HG03135 (cell line): ENCODE measurements around the gene CLEC4F.

Experiments used
- ATAC-seq: cut with Tn5 transposase; IDR thresholded peaks from one replicate; pipeline ENCODE4 v1.9.1; 2021; ENCODE audit warnings: mild to moderate bottlenecking, moderate library complexity; ENCODE audit not compliant: unreplicated experiment

CLEC4F gene

GRCh38 chr2:70789304-70790135 lies 30.9 kb downstream of the CLEC4F start:
- ATAC-seq, result no peak

- ATAC-seq, result no peak
Observed at GRCh38 chr2:70785137-70785911, 35.1 kb downstream of the CLEC4F start.

GRCh38 chr2:70784320-70784719 lies 36.1 kb downstream of the CLEC4F start:
- ATAC-seq, result no peak

- no peak for ATAC-seq
Observed at GRCh38 chr2:70779911-70780545, 40.4 kb downstream of the CLEC4F start.

GRCh38 chr2:70779491-70779890 lies 40.9 kb downstream of the CLEC4F start:
- ATAC-seq, result no peak

- no peak for ATAC-seq
Observed at GRCh38 chr2:70778676-70779075, 41.7 kb downstream of the CLEC4F start.

- no peak for ATAC-seq
Observed at GRCh38 chr2:70777450-70777849, 42.9 kb downstream of the CLEC4F start.

- no peak for ATAC-seq
Observed at GRCh38 chr2:70776266-70776665, 44.1 kb downstream of the CLEC4F start.

- no peak for ATAC-seq
Observed at GRCh38 chr2:70775141-70775540, 45.3 kb downstream of the CLEC4F start.

- ATAC-seq, result no peak
Observed at GRCh38 chr2:70772486-70773155, 47.8 kb downstream of the CLEC4F start.

- no peak for ATAC-seq
Observed at GRCh38 chr2:70771446-70771845, 49.0 kb downstream of the CLEC4F start.

- ATAC-seq, result no peak
Observed at GRCh38 chr2:70769450-70769849, 50.9 kb downstream of the CLEC4F start.

- ATAC-seq, result no peak
Observed at GRCh38 chr2:70768590-70769085, 51.8 kb downstream of the CLEC4F start.

GRCh38 chr2:70767699-70768589 lies 52.5 kb downstream of the CLEC4F start, which contains the start of gene ADD2:
Gene ADD2, minus strand, starts transcription at chr2:70768200. Its CDS starts 61,792 bp downstream, at chr2:70706408.
- ATAC-seq, result no peak

GRCh38 chr2:70767079-70767698 lies 53.2 kb downstream of the CLEC4F start:
- ATAC-seq, result no peak

GRCh38 chr2:70766357-70767078 lies 53.9 kb downstream of the CLEC4F start:
- no peak for ATAC-seq

GRCh38 chr2:70765507-70765906 lies 54.9 kb downstream of the CLEC4F start:
- no peak for ATAC-seq

GRCh38 chr2:70759446-70759845 lies 61.0 kb downstream of the CLEC4F start:
- ATAC-seq, result no peak
